ENCODE results near the gene KYNU.
"Not testable (repeated sequence)": the region's sequence is repeated elsewhere in the genome, so short reads cannot be mapped to it uniquely, and the experiment has no call there.

The KYNU gene

DNA sequence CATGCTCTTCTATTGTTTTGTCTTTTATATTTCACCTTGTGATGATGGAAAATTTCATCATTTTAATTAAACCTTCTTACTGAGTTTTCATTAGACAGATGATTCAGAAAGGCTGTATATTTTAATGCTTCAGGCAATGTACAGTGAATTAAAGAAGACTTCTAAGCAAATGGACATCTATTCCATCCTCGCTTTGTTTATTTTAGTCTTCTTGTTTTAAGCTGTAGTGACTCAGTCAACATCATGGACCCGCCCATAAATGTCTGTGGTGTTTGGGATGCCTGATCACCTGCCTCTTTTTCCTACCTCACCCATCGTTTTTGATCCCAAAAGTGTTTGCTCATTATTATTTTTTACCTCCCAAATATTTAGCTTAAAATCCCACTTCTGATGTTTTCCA, 43.1 kb downstream of the KYNU start:
- FAIRE-seq = no peak

DNA sequence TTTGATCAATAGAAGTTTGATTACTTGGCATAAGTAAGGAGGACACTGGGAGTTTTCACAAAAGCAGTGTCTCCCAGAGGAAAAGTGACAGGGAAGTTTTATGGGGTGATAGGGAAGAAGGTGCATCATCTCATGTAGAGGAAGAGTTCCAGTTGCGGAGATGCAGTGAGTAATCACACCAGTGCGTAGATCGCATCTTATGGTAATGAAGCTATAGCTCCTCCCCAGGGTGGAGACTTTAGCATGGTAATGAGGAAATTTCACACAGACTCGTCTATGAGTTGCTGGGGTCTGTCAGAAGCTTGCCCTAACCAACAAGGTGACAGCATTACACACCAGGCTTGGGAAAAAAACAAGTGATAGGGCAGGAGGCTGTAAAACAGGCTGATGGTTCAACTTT, 49.0 kb downstream of the KYNU start:
- FAIRE-seq = no peak

DNA sequence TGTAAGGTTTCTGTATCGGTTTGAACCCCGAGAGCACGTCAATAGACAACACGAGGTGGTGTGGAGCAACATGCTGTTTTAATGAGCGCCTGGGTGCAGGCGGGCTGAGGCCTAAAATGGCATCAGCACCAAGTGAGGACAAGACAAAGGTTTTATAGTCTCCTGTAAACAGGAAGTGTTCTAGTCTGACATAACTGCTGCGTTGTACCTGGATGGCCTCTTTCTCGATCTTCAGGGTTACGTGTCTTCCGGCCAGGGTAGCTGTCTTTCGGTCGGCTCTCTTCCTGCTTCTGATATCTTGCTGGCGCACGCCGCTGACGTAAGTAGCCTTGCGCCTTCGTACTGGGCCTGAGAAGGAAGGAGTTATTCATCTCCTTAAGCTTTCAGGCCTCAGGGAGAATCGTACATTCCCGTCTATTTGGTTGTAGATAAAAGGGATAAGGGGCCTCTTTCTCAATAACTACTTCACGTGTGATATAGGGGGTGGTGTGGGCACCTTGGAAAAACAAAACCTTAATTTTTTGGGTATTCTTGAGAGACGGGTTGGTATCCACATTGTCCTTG, 53.5 kb downstream of the KYNU start:
- no peak for FAIRE-seq

GRCh38 chr2:142933916-142934315, 56.5 kb downstream of the KYNU start:
- FAIRE-seq = no peak

- no peak for FAIRE-seq
These were observed 58.2 kb downstream of the KYNU start for GRCh38 chr2:142935563-142936089.

GRCh38 chr2:142936629-142937028, 59.2 kb downstream of the KYNU start:
- no peak for FAIRE-seq

DNA sequence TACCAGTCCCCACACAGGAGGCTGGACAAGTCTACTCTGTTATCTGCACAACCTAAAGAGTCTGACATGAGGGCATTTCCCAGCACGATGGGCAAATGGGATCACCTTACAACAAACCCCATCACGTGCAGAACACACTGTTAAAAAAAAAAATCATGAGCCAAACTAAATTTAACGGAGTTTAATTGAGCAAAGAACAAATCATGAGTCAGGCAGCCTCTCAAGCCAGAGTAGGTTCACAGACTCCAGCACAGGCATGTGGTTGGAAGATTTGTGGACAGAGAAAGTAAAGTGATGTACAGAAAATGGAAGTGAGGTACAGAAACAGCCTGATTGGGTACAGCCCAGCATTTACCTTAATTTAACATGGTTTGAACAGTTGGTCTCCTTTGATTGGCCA, 59.9 kb downstream of the KYNU start:
- no peak for FAIRE-seq

GRCh38 chr2:142938240-142938639, 60.8 kb downstream of the KYNU start:
- no peak for FAIRE-seq

DNA sequence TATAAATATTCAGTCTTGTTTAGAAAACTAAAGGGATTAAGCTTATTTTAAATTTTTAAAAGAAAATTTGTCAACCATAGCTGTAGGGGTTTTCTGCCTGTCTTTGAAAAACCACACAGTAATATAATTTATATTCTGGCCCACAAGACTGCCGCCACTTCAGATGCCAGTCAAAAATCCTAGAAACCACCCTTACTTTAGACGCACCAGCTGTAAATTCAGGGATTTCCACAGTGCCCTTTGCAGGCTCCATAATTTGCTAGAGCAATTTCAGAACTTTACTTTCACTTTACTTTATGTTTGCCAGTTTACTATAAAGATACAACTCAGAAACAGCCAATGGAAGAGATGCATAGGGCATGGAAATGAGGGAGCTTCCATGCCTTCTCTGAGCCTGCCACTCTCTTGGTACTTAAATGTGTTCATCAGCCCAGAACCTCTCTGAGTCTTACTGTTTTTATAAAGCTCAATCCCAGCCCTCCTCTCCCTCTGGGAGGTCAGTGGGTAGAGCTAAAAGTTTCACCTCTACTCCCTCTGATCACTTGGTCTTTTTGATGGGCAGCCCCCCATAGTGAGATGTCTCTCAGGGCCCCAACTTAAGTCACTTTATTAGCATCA, 63.3 kb downstream of the KYNU start:
- FAIRE-seq = no peak

- FAIRE-seq = no peak
These were observed 65.2 kb downstream of the KYNU start for GRCh38 chr2:142942690-142943089.

DNA sequence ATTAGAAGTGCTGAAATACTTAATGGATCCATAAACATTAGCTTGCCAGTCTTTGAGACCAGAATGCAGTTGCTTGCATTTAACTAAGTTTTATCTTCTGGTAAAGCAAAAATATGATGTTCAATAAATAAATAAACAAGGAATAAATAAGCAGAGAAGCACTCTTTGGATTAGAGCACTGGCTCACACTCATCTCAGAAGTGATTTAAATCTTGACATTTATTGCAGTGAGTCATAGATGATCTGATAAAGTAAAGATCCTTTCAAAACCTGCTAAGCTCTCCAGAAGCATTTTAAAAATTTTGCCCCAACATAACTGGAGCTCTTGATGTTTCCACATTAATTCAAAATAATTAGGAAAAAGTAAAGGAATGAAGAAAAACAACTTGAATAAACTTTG, 66.8 kb downstream of the KYNU start:
- no peak for FAIRE-seq

GRCh38 chr2:142944721-142945120, 67.3 kb downstream of the KYNU start:
- FAIRE-seq = no peak

GRCh38 chr2:142946941-142947340, 69.5 kb downstream of the KYNU start:
- FAIRE-seq = no peak

DNA sequence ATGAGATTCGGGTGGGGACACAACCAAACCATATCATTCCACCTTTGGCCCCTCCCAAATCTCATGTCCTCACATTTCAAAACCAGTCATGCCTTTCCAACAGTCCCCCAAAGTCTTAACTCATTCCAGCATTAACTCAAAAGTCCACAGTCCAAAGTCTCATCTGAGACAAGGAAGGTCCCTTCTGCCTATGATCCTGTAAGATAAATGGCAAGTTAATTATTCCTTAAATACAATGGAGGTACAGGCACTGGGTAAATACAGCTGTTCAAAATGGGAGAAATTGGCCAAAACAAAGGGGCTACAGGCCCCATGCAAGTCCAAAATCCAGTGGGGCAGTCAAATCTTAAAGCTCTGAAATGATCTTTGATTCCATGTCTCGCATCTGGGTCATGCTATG, 71.3 kb downstream of the KYNU start:
- not testable (repeated sequence) for FAIRE-seq

DNA sequence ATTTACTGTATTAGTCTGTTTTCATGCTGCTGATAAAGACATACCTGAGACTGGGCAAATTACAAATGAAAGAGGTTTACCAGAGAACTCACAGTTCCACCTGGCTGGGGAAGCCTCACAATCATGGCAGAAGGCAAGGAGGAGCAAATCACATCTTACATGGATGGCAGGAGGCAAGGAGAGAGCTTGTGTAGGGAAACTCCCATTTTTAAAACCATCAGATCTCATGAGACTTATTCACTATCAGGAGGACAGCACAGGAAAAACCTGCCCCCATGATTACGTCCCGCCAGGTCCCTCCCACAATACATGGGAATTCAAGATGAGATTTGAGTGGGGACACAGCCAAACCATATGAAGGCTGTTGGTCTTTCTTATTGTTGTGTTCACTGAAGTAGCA, 72.9 kb downstream of the KYNU start:
- FAIRE-seq = not testable (repeated sequence)

DNA sequence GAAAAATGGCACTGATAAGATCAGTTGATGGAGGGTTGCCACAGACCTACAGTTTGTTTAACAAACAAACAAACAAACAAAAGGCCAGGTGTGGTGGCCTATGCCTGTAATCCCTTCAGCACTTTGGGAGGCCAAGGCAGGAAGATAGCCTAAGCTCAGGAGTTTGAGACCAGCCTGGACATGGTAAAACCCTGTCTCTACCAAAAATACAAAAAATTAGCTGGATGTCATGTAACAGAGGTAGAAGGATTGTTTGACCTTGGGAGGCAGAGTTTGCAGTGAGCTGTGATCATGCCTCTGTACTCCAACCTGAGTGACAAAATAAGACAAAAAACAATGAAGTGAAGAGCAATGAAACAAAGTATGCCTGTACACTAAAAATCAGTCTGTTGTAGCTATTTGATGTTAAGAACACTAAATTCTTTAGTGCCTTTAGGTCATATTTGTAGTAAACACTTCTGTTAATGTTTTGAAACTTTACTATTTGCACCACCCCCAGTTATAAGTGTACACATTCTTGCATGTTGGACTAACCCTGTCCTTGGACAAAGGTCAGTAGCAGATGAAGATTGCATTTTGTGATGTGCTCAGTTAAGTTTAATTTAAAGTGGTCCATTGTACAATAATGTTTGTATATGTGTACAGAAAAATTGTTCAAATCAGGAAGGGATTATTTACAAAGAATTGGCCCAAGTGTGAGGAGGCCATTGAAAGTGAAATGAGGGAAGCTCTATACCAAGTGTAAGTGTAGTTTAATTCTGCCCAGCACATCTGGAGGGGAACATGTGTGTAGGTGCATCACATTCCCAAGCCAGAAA, 73.9 kb downstream of the KYNU start:
- no peak for FAIRE-seq

DNA sequence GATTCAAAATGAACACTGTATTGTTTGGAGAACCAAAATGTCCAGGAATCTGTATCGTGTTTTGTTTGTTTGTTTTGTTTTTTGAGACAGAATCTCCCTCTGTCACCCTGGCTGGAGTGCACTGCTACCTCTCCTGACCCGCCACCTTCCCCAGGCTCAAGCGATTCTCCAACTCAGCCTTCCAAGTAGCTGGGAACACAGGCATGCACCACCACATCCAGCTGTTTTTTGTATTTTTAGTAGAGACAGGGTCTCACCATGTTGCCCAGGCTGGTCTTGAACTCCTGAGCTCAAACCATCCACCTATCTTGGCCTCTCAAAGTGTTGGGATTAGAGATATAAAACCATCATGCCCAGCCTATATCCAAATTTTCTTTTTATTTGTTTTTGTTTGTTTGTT, 74.6 kb downstream of the KYNU start:
- no peak for FAIRE-seq

GRCh38 chr2:142952793-142953494, 75.5 kb downstream of the KYNU start:
- no peak for FAIRE-seq

DNA sequence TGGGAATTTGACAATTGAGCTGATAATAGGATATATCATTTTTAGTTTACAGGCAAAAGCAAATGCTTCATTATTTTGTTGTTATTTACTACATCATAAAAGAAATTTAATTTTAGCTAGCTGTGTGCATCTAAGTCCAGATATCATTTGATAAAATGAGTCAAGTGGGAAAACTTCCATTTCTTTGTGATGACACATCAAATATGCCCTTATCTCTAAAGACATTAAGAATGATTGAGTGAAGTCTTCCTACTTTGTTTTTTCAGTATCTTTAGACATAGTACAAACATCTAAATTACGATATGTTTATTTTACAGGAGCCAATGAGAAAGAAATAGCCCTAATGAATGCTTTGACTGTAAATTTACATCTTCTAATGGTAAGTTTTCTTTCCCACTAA, 77.0 kb downstream of the KYNU start:
- no peak for FAIRE-seq

- no peak for FAIRE-seq
These were observed 79.7 kb downstream of the KYNU start for GRCh38 chr2:142957144-142957543.

DNA sequence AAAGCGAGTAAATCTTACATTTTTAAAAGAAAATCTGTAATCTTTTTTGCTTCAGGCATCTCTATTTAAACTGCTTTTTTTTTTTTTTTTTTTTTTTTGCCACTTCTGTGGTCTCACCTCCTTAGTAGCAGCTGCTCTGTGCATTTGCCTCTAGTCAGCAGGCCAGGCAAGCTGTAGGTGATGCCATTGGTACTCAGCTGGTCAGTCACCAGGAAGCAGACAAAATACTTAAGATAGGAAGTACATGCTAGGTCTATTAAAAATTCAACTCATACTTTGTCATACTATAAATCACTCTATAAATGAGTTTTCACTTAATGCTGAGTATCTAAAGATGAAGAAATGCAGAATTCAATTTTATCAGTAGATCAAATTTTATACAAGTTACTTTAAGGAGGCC, 83.7 kb downstream of the KYNU start:
- FAIRE-seq = no peak

DNA sequence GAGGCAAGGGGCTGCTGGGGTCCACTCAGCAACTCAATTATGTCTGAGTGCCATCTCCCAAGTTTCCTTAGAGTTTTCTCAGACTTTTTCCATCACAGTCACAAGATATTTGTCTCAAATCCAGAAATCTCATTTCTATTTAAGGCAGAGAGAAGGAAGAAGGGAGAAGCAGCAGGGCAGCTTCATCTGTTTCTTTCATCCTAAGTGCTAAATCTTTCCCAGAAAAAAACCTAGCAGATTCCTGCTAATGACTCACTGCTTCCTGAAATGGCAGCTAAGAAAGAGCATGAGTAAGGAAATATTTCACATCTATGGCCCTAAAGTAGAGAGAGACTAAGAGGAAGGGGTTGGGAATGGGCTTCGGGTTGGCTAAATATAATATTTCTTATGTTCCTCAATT, 88.0 kb downstream of the KYNU start:
- FAIRE-seq = no peak

DNA sequence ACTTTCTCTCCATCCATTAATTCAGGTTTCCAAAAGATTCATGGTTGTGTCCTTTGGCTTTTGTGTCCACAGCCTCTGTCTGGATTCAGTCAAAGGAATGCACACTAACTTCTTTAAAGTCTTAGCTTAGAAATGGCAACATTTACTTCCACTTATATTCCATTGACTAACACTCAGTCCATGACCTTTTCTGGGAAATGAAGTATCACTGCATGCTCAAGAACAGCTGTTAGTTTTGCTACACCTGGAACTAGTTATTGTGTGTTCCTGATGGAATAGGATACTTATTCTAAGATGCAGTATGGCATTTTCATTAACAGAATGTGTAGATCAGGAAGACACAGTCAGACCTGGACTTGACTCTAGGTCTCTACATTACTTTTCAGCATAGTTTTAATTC, 88.8 kb downstream of the KYNU start:
- no peak for FAIRE-seq

DNA sequence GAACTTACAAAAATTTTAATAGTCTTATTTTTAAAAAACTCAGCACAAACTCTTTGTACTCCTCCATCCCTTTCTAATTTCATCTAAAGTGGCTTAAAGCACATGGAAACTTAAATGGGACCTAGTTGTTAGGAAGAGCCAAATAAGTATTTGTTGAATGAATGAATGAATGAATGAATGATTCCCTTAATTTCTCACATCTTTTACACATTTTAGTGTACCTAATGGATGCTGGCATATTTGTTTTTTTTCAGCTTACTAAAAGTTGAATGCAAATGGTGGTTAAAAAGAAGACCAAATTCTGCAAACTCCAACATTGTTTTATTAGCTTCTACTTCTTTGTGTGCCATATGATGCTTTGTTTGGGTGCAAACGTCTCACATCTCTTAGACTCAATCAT, 89.6 kb downstream of the KYNU start:
- no peak for FAIRE-seq

All from islet of Langerhans (tissue), 1 donor.